Breast epithelium (tissue), 4 donors: Measurements from ENCODE around the gene C2orf66. TPM values are rescaled to one million over a fixed set of nuclear protein-coding genes. Genes with fewer than 3 reads are reported as not detected.

ENCODE experiments used
- DNase-seq, 2 donors: peaks; one replicate each; pipeline ENCODE4 v3.0.0-alpha.2; 2019; ENCODE audit warnings: low spot score in 2 of 2
- H3K27ac ChIP-seq, 2 donors: fragments of 200-600 bp; sonication (generic) in 1 of 2; one replicate each; pipeline ENCODE4 v1.5.1; 2016 to 2019; ENCODE audit warnings: mild to moderate bottlenecking in 1 of 2
- H3K27me3 ChIP-seq, 2 donors: fragments of 200-600 bp; sonication (generic) in 1 of 2; one replicate each; pipeline versions ENCODE4 v1.5.1 to v1.6.0; 2017 to 2019; ENCODE audit warnings: control low read depth in 1 of 2, mild to moderate bottlenecking in 1 of 2
- H3K36me3 ChIP-seq: fragments of 200-600 bp; one replicate; pipeline ENCODE4 v1.5.1; 2019
- H3K4me1 ChIP-seq, 2 donors: fragments of 200-600 bp; sonication (generic); one replicate each; pipeline ENCODE4 v1.5.1; 2016 to 2019; ENCODE audit warnings: control low read depth in 1 of 2
- H3K4me3 ChIP-seq, 3 donors: fragments of 200-600 bp; sonication (generic); 1 replicate in 2 of 3; 2 replicates in 1 of 3; pipeline ENCODE4 v1.5.1; 2016 to 2019; ENCODE audit warnings: mild to moderate bottlenecking in 3 of 3, moderate library complexity in 2 of 3
- H3K9me3 ChIP-seq, 2 donors: fragments of 200-600 bp; sonication (generic) in 1 of 2; one replicate each; pipeline ENCODE4 v1.5.1; 2016 to 2019; ENCODE audit warnings: control low read depth in 1 of 2
- POLR2A ChIP-seq: fragments of 450-650 bp; IDR thresholded peaks from one replicate; pipeline ENCODE4 v1.6.1; 2016; ENCODE audit warnings: antibody characterized with exemption, mild to moderate bottlenecking, moderate library complexity
- POLR2AphosphoS5 ChIP-seq, 3 donors: sonication (generic); formaldehyde crosslinking; IDR thresholded peaks; one replicate each; pipeline ENCODE4 v1.6.1; 2017; ENCODE audit warnings: antibody characterized with exemption in 3 of 3
- intact Hi-C: fragments of 100-400 bp; cut with DNase I; formaldehyde crosslinking; loops from one replicate; pipeline ENCODE4 v1.15.1; 2023; ENCODE audit warnings: low total_unique reads
- total RNA-seq, 3 donors: library from RNA; depleted of rRNA; stranded (reverse); fragments of >200 nt; gene quantifications; one replicate each; pipeline ENCODE4 v1.1.0, GENCODE V29; 2016
- TF ChIP-seq, protein P1 (sequence below), 3 donors: fragments of 450-650 bp; IDR thresholded peaks; one replicate each; pipeline ENCODE4 v1.5.1; 2016 to 2017; ENCODE audit warnings: antibody characterized with exemption in 3 of 3, mild to moderate bottlenecking in 3 of 3, moderate library complexity in 3 of 3

C2orf66 gene
- total RNA-seq, 3 donors from 2014 or later: 1.2 TPM; not detected in 2

DNA sequence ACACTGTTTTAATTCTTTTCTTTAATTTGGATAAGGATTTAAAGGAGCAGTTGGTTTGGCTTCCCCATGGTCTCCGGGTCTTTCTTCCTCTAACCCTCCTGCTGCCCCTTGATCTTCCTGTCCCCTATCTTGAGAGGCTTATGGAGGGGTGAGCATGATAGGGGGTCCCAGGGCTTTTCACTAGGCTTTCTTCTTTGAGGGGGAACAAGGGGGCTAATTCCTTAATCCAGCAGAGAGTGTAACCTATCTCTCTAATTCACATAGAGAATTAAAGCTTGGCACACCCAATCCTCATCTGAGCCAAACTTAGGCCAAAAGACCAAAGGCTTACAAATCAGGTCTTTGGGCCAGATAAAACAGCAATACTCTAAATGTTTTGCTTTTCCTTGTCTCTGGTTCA lies 21.5 kb upstream of the C2orf66 start:
- TF ChIP-seq POLR2A: no peak
- no peak for TF ChIP-seq POLR2AphosphoS5 (IDR thresholded peaks at IDR 0.05)
- TF ChIP-seq, protein P1, sequence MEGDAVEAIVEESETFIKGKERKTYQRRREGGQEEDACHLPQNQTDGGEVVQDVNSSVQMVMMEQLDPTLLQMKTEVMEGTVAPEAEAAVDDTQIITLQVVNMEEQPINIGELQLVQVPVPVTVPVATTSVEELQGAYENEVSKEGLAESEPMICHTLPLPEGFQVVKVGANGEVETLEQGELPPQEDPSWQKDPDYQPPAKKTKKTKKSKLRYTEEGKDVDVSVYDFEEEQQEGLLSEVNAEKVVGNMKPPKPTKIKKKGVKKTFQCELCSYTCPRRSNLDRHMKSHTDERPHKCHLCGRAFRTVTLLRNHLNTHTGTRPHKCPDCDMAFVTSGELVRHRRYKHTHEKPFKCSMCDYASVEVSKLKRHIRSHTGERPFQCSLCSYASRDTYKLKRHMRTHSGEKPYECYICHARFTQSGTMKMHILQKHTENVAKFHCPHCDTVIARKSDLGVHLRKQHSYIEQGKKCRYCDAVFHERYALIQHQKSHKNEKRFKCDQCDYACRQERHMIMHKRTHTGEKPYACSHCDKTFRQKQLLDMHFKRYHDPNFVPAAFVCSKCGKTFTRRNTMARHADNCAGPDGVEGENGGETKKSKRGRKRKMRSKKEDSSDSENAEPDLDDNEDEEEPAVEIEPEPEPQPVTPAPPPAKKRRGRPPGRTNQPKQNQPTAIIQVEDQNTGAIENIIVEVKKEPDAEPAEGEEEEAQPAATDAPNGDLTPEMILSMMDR (IDR thresholded peaks at IDR 0.05): no peak
- H3K36me3 ChIP-seq: no peaks in the 10 kb centered on the region
- no peak for DNase-seq
- H3K9me3 ChIP-seq: no peaks in the 10 kb centered on the region
- intact Hi-C loops: no loop called here
- H3K4me3 ChIP-seq: no peak overlapping the region
- no peaks in the 10 kb centered on the region for H3K4me1 ChIP-seq
- no peaks in the 10 kb centered on the region for H3K27me3 ChIP-seq
- H3K27ac ChIP-seq: no peak overlapping the region

DNA sequence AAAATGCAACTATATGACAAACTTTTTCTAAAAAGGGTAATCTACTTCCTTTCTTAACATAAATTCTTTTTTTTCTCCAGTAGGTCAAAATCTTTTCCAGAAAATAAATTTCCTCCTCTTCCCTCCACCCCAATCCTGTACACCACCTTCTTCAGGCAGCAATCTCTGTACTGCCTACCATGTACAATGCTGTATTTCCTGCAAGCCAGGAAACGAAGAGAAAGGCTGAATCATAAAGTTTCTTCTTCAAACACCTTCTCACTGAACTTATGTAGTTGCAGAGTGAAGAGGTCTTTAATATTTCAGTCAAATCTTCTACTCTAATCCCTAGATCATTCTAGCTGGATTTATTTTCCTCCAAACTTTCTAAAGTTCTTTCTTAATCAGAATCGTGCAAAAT lies 18.2 kb upstream of the C2orf66 start:
- no peak overlapping the region for H3K4me3 ChIP-seq
- no peaks in the 10 kb centered on the region for H3K27me3 ChIP-seq
- DNase-seq: no peak
- no peaks in the 10 kb centered on the region for H3K4me1 ChIP-seq
- no peaks in the 10 kb centered on the region for H3K9me3 ChIP-seq
- no peak overlapping the region for H3K27ac ChIP-seq
- intact Hi-C loops: no loop called here
- TF ChIP-seq POLR2A (no peak), POLR2AphosphoS5 (IDR thresholded peaks at IDR 0.05) (no peak)
- TF ChIP-seq, protein P1 (IDR thresholded peaks at IDR 0.05): no peak
- H3K36me3 ChIP-seq: no peaks in the 10 kb centered on the region

DNA sequence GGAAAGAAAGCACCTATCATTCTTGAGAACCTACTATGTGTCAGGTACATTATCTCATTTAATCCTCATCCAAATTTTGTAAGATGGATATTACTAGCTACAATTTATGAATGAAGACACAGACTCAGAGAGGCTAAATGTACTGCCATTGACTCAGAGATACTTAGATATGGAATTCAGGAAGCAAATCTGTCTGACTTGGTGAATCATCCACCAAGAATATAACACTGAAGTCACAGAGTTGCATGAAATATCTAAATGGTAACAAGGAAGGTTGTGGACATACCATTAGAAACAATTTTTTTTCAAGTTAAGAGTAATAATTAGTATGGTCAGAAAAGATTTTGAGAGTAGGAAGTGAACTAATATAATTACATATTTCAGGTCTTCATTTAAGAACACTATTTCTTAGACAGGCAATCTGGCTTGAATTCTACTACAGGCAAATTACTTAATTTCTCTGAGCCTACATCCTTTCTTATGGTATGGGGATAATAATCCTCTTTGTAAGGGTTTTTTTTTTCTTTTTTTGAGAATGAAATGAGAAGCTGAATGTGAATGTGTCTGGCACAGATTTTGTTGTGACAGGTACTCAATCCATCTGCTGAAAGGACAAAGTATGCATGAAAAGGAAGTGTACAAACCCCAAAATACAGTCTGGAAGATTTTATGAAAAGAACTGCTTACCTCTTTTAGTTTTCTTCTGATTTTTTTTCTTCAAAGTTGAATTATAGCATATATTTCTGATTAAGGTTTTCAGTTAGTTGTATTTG lies 14.8 kb upstream of the C2orf66 start:
- Histone ChIP-seq H3K36me3 (no peaks in the 10 kb centered on the region), H3K9me3 (peaks cover 3 to 5% of the 10 kb centered on the region in 2 donors)
- intact Hi-C loops: no loop called here

DNA sequence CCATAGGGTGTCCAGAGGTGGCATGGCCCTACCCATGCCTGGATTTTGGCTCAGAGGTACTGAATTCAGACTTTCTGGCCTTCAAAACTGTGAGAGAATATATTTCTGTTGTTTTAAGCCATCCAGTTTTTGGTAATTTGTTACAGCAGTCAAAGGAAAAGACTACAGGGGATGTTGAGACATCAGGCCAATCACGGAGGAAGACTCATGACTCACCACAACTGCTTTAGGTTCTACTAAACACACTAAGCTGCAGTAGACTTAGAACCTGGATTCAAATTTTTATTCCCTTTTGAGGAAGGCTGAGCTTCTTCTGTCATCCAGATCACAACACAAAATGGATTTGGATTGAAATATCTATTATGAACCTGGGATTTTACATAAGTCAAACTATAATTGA lies 12.0 kb upstream of the C2orf66 start:
- no peaks in the 10 kb centered on the region for H3K36me3 ChIP-seq
- no peak overlapping the region for H3K4me3 ChIP-seq
- no peaks in the 10 kb centered on the region for H3K4me1 ChIP-seq
- peaks cover 10 to 13% of the 10 kb centered on the region in 2 donors for H3K9me3 ChIP-seq
- no peak overlapping the region for H3K27ac ChIP-seq
- intact Hi-C loops: no loop called here
- TF ChIP-seq POLR2AphosphoS5 (IDR thresholded peaks at IDR 0.05) (no peak), POLR2A (no peak)
- TF ChIP-seq, protein P1 (IDR thresholded peaks at IDR 0.05): no peak
- DNase-seq: no peak
- no peaks in the 10 kb centered on the region for H3K27me3 ChIP-seq

More for the DNA sequence above, 14.8 kb upstream of the C2orf66 start:
- Histone ChIP-seq H3K27me3 (no peaks in the 10 kb centered on the region), H3K4me3 (no peak overlapping the region), H3K4me1 (no peaks in the 10 kb centered on the region), H3K27ac (no peak overlapping the region)
- no peak for DNase-seq
- TF ChIP-seq POLR2AphosphoS5 (IDR thresholded peaks at IDR 0.05) (no peak), POLR2A (no peak)
- TF ChIP-seq, protein P1 (IDR thresholded peaks at IDR 0.05): no peak

DNA sequence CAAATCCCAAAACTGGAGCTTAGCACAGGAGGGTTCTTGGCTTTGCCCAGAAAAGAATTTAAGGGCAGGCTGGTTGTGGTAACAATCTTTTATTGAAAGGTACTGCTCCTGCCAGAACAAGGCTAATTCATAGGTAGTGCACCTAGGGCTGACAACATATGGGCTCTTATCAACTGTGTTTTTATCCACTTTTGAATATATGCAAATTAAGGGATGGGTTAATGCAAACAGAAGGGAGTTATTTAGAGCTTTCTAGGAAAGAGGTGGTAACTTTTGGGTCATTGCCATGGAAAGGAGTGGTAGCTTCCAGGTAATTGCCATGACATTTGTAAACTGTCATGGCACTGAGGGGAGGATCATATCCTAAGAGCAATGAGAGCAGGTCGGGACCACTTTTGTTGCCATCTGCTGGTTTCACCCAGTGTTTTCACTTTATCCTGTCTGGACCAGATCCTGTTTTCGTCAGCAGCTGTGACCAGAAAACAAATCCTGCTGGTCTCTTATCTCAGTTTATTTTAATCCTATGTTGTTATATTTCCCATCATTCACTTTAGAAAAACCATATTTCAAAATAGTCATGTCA lies 981 bp downstream of the C2orf66 start:
- no peak for DNase-seq
- Histone ChIP-seq H3K9me3 (no peaks in the 10 kb centered on the region), H3K4me3 (no peak overlapping the region), H3K4me1 (no peaks in the 10 kb centered on the region), H3K27ac (no peak overlapping the region), H3K36me3 (no peaks in the 10 kb centered on the region), H3K27me3 (no peaks in the 10 kb centered on the region)
- intact Hi-C loops: no loop called here
- TF ChIP-seq POLR2AphosphoS5 (IDR thresholded peaks at IDR 0.05) (no peak), POLR2A (no peak)
- TF ChIP-seq, protein P1 (IDR thresholded peaks at IDR 0.05): no peak
